HG02763 (cell line): ENCODE results near the gene ZNF292.
"Not testable (repeated sequence)": the region's sequence is repeated elsewhere in the genome, so short reads cannot be mapped to it uniquely, and the experiment has no call there.

ENCODE experiments used
- ATAC-seq: cut with Tn5 transposase; IDR thresholded peaks from one replicate; pipeline ENCODE4 v1.9.1; 2021; ENCODE audit warnings: mild to moderate bottlenecking, moderate library complexity; ENCODE audit not compliant: unreplicated experiment

The ZNF292 gene

DNA sequence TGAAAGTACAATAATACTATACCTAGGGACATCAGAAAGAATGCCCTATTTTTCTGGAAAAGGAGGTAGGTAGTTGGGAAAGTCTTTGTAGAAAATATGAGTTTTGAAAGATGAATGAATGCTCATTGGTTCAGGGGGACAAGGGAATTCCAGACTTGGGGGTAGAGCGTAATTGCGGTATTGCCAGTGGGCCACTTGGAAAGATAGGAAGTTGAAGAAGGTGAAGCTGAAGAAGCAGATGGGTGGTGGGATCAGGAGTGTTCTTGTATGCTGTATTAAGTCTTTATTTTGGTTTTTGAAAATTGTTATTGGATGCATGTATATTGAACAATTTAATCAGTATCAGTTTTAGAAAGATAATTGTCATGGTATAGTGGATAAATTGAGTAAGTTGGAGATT lies 109.1 kb downstream of the ZNF292 start:
- no peak for ATAC-seq

DNA sequence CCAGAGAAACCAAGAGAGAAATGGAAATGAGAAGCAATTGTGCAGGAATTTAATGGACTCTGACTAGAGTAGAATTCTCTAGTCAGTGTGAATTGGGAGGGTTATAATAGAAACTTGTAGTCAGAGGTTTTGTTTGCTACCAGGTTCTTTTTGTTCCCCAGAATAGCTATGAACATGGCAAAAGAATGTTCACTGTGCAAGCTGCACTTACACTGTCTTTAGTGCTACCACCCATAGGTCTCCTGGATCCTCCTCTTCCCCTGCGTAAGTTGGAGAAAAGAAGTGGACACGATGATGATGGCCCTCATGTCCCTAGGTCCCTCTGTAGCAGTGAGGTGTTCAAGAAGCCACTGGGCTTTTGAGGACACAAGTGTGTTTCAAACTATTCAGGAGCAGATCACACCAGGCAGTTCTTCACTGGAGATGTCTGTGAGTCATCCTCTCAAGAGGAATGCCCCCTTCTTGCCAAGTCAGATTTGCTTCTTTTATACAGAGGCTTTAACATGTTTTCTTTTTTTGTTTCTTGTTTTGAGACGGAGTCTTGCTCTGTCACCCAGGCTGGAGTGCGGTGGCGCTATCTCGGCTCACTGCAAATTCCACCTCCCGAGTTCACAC lies 119.4 kb downstream of the ZNF292 start:
- ATAC-seq, result no peak

DNA sequence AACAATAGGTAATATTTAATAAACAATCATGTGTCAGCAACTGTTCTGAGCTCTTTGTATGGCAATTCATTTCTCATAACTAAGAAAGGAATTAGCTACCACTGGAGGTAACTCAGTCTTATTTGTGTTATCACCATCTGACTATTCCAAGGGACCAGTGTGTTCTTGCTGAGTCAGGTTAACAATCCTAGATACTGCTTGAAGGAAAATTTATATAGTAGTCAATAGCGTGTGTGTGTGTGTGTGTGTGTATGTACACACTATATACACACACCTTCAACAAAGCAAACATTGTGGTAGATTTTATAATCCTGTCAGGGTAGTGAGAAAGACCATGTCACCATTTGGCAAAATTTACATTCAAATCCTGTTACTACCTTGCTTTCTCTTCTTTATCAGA lies 121.3 kb downstream of the ZNF292 start:
- no peak for ATAC-seq

DNA sequence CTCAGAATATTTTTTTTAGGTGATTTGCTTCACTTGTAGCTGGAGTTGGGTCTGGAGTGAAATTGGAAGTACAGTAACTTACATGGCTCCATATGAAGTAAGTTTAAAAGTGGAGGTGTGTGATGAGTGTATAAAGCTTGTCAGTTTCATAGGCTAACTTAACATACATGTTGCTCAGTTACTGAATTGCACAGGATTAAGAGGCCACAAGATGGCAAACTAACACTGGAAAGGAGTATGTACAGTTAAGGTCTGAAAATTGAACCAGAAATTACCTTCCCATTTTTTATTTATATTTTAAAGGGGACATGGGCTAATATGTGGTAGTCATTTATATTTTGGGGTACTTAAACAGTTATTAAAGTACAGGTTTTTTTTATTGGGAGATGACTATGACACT lies 121.8 kb downstream of the ZNF292 start:
- ATAC-seq, result no peak

DNA sequence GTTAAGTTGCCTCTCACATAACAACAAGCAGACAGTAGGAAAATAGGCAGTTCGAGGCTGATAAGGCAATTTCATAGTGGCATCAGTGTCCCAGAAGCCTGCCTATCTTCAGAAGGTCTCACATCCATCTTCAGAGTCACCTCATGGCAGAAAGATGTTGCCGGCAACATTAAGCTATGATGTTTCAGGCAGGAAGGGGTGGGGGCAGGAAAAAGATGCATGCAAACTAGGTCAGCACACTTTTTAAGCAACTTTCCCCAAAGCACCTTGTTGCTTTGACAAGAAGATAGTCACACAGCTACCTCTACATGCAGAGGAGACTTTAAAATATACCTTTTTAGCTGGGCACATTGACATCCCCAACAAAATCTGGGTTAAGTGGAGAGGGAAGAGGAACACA lies 123.8 kb downstream of the ZNF292 start:
- no peak for ATAC-seq

DNA sequence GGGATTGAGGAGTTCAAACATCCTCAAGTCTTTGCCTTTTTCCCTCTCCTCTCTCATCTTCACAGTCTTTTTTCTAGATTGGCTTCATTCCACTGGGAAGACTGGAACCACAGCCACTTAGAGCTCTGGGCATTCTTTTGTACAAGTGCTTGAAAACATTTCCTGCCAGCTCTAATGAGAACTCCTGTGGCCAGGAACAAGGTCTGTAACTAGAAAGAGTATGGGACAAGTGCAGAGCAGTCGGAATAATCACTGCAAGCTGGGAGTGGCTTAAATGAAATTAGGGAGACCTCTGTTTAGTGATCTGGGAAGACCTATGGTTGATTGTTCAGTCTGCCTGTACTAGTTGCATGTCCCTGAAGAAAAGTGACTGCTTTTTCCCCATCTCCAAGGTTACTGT lies 126.1 kb downstream of the ZNF292 start:
- ATAC-seq, result no peak

DNA sequence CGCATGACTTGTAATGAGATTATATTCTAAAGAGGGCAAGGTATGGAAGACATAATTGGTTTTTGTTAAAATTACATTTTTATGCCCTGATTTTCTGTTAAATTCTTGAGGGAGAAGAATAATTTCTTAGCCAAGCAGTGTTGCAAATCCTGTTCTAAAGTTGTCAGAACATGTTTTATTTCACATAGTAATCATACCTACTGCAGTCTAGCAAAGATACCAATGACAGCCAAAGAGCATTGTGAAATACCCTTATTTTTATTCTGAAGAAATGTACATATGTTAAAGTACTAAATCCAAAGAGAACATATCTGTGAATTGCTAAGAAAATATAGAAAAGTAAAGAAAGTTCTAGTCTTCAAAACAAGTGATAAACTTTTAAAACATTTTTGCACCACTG lies 127.4 kb downstream of the ZNF292 start:
- no peak for ATAC-seq

DNA sequence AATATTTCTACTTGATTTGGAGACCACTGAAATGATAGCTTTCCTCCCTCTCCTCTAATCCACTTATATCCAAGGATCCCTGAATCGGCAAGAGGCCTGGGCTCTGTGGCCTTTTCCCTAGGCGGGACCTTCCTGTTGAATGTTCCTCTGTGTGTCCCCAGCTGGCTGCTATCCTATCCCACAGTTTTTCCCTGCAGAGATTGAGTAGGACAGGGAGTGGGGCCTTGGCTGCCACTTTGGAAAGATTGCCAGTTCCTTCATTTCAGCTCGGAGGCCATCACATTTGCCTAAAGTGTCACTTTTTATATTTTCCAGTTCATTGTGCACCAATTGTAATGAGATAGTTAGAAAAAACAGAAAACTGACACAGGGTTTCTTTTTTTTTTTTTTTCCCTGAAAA lies 128.1 kb downstream of the ZNF292 start:
- ATAC-seq, result no peak

DNA sequence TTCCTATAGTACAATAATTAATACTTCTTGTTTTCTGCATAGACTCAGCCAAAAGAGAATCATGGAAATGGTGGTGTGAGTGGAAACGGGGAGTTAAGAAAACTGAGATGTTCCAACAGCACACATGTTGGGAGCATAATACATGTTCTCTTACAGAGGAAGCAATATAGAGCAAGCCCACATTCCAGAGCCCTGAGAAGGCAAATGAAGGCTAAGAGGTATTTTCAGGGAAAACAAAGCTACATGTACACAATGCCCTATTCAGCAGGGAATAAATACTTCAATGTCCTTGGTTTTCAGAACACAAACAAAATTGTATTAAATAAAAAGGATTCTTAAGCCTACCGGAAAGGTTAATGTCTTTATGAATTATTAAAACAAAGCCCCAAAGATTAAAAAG lies 131.9 kb downstream of the ZNF292 start:
- no peak for ATAC-seq

DNA sequence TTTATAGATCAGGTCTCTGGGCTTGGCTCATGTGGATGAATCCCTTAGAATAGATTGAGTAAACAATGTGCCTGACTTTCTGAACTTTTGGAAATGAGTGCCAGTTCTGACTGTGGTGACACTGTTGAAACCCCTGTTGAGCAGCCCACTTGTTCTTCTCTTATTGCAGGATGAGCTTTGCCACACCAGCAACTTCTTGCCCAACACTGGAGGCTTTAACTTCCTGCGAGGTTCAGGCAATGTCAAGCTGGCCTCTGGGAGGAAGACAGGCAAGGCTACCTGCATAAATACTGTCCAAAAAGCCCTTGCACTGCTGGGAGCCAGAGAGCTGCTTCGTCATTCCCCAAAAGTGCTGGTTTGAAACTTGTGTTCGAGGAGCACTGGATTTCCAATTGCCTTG lies 134.2 kb downstream of the ZNF292 start:
- ATAC-seq, result no peak

DNA sequence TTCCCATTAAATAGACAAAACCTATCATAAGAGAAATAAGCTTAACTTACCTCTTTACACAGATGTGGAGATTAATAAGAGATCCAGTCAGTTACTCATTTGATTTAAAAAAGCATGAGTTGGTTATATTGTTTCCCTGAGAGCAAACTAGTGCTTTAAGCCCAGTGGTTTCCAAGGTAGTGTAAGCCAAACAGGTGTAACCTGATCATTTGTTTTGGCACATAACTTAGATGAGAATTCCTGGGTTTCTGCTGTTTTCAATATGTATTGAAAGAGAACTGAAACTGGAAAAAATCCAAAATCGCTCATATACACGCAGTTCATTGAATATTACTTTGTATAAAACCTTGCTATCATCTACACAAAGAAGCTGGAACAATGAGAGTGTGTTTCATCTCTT lies 136.5 kb downstream of the ZNF292 start:
- ATAC-seq, result no peak

DNA sequence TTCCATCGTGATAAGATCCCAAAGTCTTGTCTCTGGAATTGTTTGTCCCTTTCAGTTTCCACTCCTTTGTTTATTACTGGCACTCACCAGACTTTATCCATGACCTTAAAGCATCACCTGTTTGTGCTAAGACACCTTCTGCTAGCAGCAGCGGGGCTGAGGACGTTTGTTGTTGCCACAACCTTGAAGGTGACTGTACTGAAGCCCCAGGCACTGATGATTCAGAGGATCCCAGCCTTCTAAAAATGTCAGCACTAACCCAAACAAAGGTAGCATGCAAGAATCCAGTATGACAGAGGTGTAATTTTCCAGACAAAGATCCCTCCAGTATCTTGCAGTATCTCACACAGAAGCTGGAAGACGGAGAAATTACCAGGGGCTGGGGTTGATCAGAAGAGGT lies 138.2 kb downstream of the ZNF292 start:
- ATAC-seq, result no peak

DNA sequence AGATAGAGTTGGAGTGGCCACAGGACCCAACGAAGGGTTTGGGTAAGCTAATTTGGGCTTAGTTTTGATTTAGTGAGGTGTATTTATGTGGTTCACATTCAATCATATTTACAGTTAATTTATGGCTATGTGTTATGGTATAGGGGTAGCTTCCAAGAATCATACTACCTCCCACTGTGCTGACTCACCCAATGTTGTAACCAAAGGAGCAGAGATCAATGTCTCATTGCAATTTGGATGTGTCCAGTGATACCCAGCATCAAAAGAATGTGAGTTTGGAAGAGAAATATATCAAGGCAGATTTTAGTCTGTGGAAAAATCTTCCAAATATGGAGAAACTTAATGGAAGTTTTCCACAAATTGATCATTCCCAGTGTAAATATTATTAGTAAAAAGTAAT lies 141.8 kb downstream of the ZNF292 start:
- no peak for ATAC-seq

DNA sequence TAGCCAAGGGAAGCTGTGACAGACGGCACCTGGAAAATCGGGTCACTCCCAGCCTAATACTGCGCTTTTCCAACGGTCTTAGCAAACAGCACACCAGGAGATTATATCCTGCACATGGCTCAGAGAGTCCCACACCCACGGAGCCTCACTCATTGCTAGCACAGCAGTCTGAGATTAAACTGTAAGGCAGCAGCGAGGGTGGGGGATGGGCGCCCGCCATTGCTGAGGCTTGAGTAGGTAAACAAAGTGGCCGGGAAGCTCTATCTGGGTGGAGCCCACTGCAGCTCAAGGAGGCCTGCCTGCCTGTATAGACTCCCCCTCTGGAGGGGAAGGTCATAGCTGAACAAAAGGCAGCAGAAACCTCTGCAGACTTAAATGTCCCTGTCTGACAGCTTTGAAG lies 145.9 kb downstream of the ZNF292 start:
- ATAC-seq, result not testable (repeated sequence)

DNA sequence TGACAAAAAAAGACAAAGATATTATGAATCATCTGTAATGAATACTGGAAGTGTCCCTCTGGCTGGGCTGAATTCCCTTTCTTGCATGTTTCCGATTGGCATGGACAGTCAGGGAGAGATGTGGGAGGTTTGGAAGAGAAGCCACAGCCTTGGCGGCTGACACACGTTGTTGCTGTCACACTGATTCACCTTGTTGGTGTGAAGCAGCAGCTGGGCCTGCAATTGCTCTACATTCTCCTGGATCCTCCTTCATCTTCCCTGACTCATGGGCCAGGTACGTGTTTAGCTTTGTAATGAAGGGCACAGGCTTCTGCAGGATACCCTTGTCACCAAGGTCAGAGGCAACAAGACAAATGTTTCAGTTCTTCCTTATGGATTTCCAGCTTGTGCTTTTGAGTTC lies 153.6 kb downstream of the ZNF292 start:
- ATAC-seq, result no peak

DNA sequence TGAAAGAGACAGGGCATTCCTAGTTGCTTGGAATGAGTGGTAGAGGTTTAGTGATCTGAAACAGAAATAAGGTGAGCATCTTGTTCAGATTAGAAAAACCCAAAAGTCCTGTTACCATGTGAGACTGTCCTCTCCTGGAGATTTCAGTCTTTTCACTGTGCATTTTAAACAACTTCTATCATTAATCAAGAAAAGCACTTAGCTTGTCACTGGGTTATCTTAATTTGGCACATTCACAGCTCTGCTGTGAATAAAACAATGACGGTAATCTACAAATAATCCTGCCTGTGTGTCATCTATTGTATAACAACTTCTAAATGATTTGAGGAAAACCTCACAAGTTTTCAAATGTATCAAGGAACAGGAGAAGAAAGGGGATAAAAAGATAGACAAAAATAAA lies 157.5 kb downstream of the ZNF292 start:
- ATAC-seq, result no peak
